Endothelial cell of umbilical vein (primary cell): ENCODE results near the gene POLG. TPM values are rescaled to one million over a fixed set of nuclear protein-coding genes. Genes with fewer than 3 reads are reported as not detected.

Source experiments
- BruUV-seq: library from RNA; stranded (reverse); fragments of 400-500 nt; replicated peaks from 2 replicates; lab custom pipeline; 2021; lab: Mats Ljungman, UMichigan
- CTCF ChIA-PET: fragments of 300-600, 350-600 bp; sonication (Branson Sonifier 250); formaldehyde crosslinking; loops from one replicate; lab custom pipeline; 2021; ENCODE audit warnings: antibody characterized with exemption, inconsistent platforms; lab: Charles Lee
- POLR2A ChIA-PET: fragments of 300-600, 350-600 bp; sonication (Branson Sonifier 250); formaldehyde crosslinking; loops from one replicate; lab custom pipeline; 2021; ENCODE audit warnings: antibody characterized with exemption, inconsistent platforms; lab: Charles Lee
- DNase-seq: peaks from one replicate; pipeline ENCODE4 v3.0.0-alpha.2; 2011; ENCODE audit warnings: low read depth, low spot score
- FAIRE-seq: peaks from 2 replicates; lab custom pipeline; 2011; peaks lifted over from hg19 to GRCh38; lab: Jason Lieb, UNC
- H2AFZ ChIP-seq: 2 replicates; pipeline ENCODE4 v1.6.0; 2012; ENCODE audit warnings: low read depth, low read length, control low read depth, inconsistent platforms
- H3K27ac ChIP-seq: 2 replicates; pipeline ENCODE4 v1.5.1; 2011; ENCODE audit warnings: low read depth, mild to moderate bottlenecking, control low read depth, low read length, moderate library complexity; ENCODE audit not compliant: insufficient read depth
- H3K27me3 ChIP-seq, 2 experiments: 2 replicates each; pipeline versions ENCODE4 v1.6.0 to v1.6.1; 2011; ENCODE audit warnings: low read length in 2 of 2, mixed read lengths in 1 of 2; ENCODE audit not compliant: control insufficient read depth in 2 of 2, insufficient read depth in 2 of 2
- H3K36me3 ChIP-seq, 2 experiments: 2 replicates in 1 of 2; 3 replicates in 1 of 2; pipeline ENCODE4 v1.5.1; 2011; ENCODE audit warnings: low read length in 2 of 2, mild to moderate bottlenecking in 1 of 2, moderate library complexity in 1 of 2; ENCODE audit not compliant: control insufficient read depth in 2 of 2, insufficient read depth in 2 of 2; ENCODE audit errors: extremely low read depth in 1 of 2
- H3K4me1 ChIP-seq: 3 replicates; pipeline ENCODE4 v1.5.1; 2011; ENCODE audit warnings: mild to moderate bottlenecking, low read length; ENCODE audit not compliant: control insufficient read depth, insufficient read depth; ENCODE audit errors: extremely low read depth
- H3K4me2 ChIP-seq: 2 replicates; pipeline ENCODE4 v1.6.1; 2011; ENCODE audit warnings: low read length, control low read depth, mixed read lengths; ENCODE audit not compliant: insufficient read depth
- H3K4me3 ChIP-seq, 3 experiments: fragments of 200-600 bp in 1 of 3; sonication (generic), shearing (Covaris generic) in 1 of 3; replicated peaks in 1 of 3; 2 replicates each; pipeline ENCODE4 v1.5.1; 2011 to 2016; ENCODE audit warnings: control low read depth in 3 of 3, low read length in 3 of 3, mild to moderate bottlenecking in 2 of 3, inconsistent platforms in 1 of 3, low read depth in 1 of 3, moderate library complexity in 1 of 3; ENCODE audit not compliant: insufficient read depth in 1 of 3
- H3K79me2 ChIP-seq: 2 replicates; pipeline ENCODE4 v1.6.0; 2012; ENCODE audit warnings: low read length, inconsistent platforms; ENCODE audit not compliant: control insufficient read depth, insufficient read depth
- H3K9ac ChIP-seq: replicated peaks from 2 replicates; pipeline ENCODE3; 2011; ENCODE audit warnings: low read length, control low read depth; ENCODE audit not compliant: insufficient read depth; ENCODE audit errors: extremely low read depth
- H3K9me1 ChIP-seq: replicated peaks from 3 replicates; pipeline ENCODE4 v1.6.0; 2011; ENCODE audit warnings: mild to moderate bottlenecking, low read length; ENCODE audit not compliant: control insufficient read depth, insufficient read depth; ENCODE audit errors: extremely low read depth
- H3K9me3 ChIP-seq: replicated peaks from 2 replicates; pipeline ENCODE4 v1.5.1; 2012; ENCODE audit warnings: low read length, inconsistent platforms; ENCODE audit not compliant: control insufficient read depth, insufficient read depth
- H4K20me1 ChIP-seq: replicated peaks from 2 replicates; pipeline ENCODE3; 2011; ENCODE audit warnings: mild to moderate bottlenecking, low read length; ENCODE audit not compliant: control insufficient read depth, insufficient read depth; ENCODE audit errors: extremely low read depth
- EZH2 ChIP-seq: IDR thresholded peaks from 2 replicates; pipeline ENCODE4 v1.6.1; 2012; ENCODE audit warnings: borderline replicate concordance, low read depth, mild to moderate bottlenecking, moderate library complexity, low read length, inconsistent platforms; ENCODE audit not compliant: severe bottlenecking
- FOS ChIP-seq: IDR thresholded peaks from 2 replicates; pipeline ENCODE4 v1.6.1; 2011; ENCODE audit warnings: mild to moderate bottlenecking, low read length, moderate library complexity, borderline replicate concordance; ENCODE audit not compliant: insufficient read depth
- GATA2 ChIP-seq: IDR thresholded peaks from 2 replicates; pipeline ENCODE4 v1.7.0; 2011; ENCODE audit warnings: low read depth, mild to moderate bottlenecking, moderate library complexity, mixed read lengths, low read length; ENCODE audit not compliant: insufficient read length, insufficient read depth
- JUN ChIP-seq: IDR thresholded peaks from 2 replicates; pipeline ENCODE4 v1.6.1; 2011; ENCODE audit warnings: borderline replicate concordance, low read depth; ENCODE audit not compliant: insufficient read length, insufficient read depth
- MAX ChIP-seq: IDR thresholded peaks from 2 replicates; pipeline ENCODE4 v1.6.1; 2011; ENCODE audit not compliant: insufficient read depth, insufficient read length
- MYC ChIP-seq: IDR thresholded peaks from one replicate; pipeline ENCODE4 v1.6.1; 2011; ENCODE audit warnings: mild to moderate bottlenecking, low read depth, low read length
- POLR2A ChIP-seq: IDR thresholded peaks from 2 replicates; pipeline ENCODE4 v1.6.1; 2012; ENCODE audit warnings: low read depth, mild to moderate bottlenecking, control low read depth, low read length
- POLR2AphosphoS5 ChIP-seq: IDR thresholded peaks from 2 replicates; pipeline ENCODE4 v1.6.1; 2012; ENCODE audit warnings: low read depth, mild to moderate bottlenecking, control low read depth, low read length, moderate library complexity; ENCODE audit not compliant: insufficient read depth
- dilution Hi-C: fragments of 300-500 bp; cut with MboI; formaldehyde crosslinking; loops from one replicate; pipeline ENCODE4 v1.15.0; 2019; ENCODE audit warnings: low sequenced_read_pairs; ENCODE audit not compliant: extremely low pct_ligation_motif_present
- intact Hi-C: fragments of 100-400 bp; cut with micrococcal nuclease; formaldehyde crosslinking; loops from one replicate; pipeline ENCODE4 v1.10.0; 2022
- polyA plus RNA-seq, 4 experiments: library from polyadenylated mRNA; depleted of rRNA in 3 of 4; stranded (reverse) in 3 of 4; unstranded in 1 of 4; fragments of >200 nt; gene quantifications; 2 replicates each; pipeline versions ENCODE4 v1.2.1 to v1.2.3, GENCODE V29; 2011 to 2012; ENCODE audit warnings: missing spikeins in 1 of 4
- total RNA-seq: library from RNA; stranded (reverse); gene quantifications from 2 replicates; pipeline ENCODE4 v1.2.3, GENCODE V29; 2021
- TF ChIP-seq, protein P1 (sequence below), 2 donors: IDR thresholded peaks; 1 replicate in 1 of 2; 2 replicates in 1 of 2; pipeline ENCODE4 v1.5.1; 2011; ENCODE audit warnings: low read length in 2 of 2, mild to moderate bottlenecking in 2 of 2, moderate library complexity in 2 of 2, control low read depth in 1 of 2, inconsistent platforms in 1 of 2, low read depth in 1 of 2; ENCODE audit not compliant: insufficient read depth in 1 of 2; ENCODE audit errors: extremely low read depth in 1 of 2

Gene POLG
- total and polyA plus RNA-seq, 2 donors (not counting 3 experiments of a cell fraction or from before 2014, with no cell fraction given), result 36.6 to 77.7 TPM

DNA sequence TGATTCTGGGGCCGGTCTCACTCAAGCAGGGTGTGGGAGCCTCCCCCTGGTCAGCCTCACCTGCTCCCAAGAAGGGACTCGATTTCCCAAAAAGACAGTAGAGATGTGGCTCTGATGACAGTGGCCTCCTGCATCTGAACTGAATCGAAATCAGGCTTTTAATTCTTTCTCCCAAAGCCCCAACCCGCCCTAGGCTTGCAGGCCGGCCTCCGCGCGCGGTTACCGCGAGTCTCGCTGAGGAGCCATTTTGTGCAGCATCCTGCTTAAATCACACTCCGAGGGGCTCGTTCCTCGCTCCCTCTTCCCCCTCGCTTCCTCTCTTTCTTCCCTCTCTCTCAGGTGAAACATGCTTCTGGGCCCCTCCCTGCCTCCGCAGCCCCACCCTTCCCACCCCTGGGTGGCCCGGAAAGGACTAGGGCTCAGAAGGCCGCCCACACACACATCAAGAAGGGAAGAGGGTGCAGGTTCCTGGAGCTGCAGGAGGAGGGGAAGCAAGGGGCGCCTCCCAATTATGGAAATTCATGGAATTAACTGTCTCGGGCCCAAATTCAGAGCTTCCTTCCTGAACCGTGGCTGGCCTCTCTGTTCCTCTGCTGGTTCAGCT, 30.9 kb upstream of the POLG start:
- no peak overlapping the region for H2AFZ ChIP-seq
- intact Hi-C loops, result no loop called here
- no peaks in the 10 kb centered on the region for H3K9me1 ChIP-seq
- H3K9me3 ChIP-seq, result no peaks in the 10 kb centered on the region
- DNase-seq, result no peak
- H3K36me3 ChIP-seq, result no peaks in the 10 kb centered on the region
- H3K27ac ChIP-seq, result no peak overlapping the region
- H3K27me3 ChIP-seq, result peaks cover 88 to 98% of the 10 kb centered on the region in 2 experiments
- H3K4me1 ChIP-seq, result no peaks in the 10 kb centered on the region
- H3K79me2 ChIP-seq, result no peaks in the 10 kb centered on the region
- ChIA-PET POLR2A (no interaction called here), CTCF (interaction anchor here (1.1 kb wide), 1 partner anchor 51 kb away, joined by 4 read pairs; no protein-coding TSS in a partner anchor)
- no peak for TF ChIP-seq MAX
- TF ChIP-seq EZH2, result peak; percentile 62
- dilution Hi-C loops, result no loop called here
- no peaks in the 10 kb centered on the region for H4K20me1 ChIP-seq
- no peak for FAIRE-seq
- no peak overlapping the region for H3K4me2 ChIP-seq
- H3K4me3 ChIP-seq, result no peak overlapping the region
- no peak overlapping the region for H3K9ac ChIP-seq
- BruUV-seq, result no TSS peak

DNA sequence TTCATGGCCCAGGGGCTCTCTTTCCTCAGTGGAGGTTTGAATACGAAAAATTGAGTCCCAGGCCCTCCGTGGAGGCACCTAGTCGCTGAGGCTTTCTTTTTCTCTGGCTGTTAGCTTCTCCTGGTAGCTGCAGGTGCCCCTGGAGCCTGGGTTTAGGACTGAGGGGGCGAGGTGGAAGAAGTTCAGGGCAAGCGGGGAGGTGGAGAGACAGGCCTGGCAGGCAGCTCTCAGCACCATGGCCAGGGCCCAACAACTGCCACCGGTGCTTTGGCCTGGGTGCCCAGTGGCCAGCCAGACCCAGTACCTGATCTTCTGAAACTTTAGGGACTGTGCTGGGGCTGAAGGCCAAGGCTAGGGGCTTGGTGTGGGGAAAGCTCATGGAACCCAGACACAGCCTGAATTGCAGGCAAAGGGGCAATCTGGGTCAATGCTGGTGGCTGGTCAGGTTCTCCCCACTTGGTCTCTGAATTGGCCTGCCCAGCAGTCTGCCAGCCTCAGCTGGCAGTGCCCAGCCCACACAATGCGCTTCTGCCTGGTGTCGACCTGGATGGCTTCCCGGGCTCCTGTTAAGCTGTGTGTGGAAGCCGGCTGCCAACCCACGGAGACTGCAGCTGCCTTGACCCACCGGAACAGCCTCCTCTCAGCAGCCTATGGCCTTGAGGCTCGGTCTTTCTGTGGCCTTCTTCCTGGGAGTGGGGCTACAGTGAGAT, 30.3 kb upstream of the POLG start:
- peaks cover 88 to 98% of the 10 kb centered on the region in 2 experiments for H3K27me3 ChIP-seq
- BruUV-seq, result no TSS peak
- H3K9me1 ChIP-seq, result no peaks in the 10 kb centered on the region
- intact Hi-C loops (no loop called here), dilution Hi-C loops (no loop called here)
- H3K4me1 ChIP-seq, result no peaks in the 10 kb centered on the region
- no peak overlapping the region for H3K9ac ChIP-seq
- ChIA-PET CTCF (interaction anchor here (0.6 to 1.0 kb wide), 2 partner anchors 54 to 374 kb away, joined by 3 read pairs; no protein-coding TSS in a partner anchor), POLR2A (no interaction called here)
- H3K4me2 ChIP-seq, result no peak overlapping the region
- no peaks in the 10 kb centered on the region for H3K9me3 ChIP-seq
- FAIRE-seq (no peak), DNase-seq (no peak)
- no peak for TF ChIP-seq MYC
- no peak for TF ChIP-seq POLR2AphosphoS5
- no peak for TF ChIP-seq GATA2
- TF ChIP-seq MAX, result no peak
- no peak for TF ChIP-seq FOS
- TF ChIP-seq POLR2A, result no peak
- TF ChIP-seq EZH2, result no peak
- TF ChIP-seq, protein P1, sequence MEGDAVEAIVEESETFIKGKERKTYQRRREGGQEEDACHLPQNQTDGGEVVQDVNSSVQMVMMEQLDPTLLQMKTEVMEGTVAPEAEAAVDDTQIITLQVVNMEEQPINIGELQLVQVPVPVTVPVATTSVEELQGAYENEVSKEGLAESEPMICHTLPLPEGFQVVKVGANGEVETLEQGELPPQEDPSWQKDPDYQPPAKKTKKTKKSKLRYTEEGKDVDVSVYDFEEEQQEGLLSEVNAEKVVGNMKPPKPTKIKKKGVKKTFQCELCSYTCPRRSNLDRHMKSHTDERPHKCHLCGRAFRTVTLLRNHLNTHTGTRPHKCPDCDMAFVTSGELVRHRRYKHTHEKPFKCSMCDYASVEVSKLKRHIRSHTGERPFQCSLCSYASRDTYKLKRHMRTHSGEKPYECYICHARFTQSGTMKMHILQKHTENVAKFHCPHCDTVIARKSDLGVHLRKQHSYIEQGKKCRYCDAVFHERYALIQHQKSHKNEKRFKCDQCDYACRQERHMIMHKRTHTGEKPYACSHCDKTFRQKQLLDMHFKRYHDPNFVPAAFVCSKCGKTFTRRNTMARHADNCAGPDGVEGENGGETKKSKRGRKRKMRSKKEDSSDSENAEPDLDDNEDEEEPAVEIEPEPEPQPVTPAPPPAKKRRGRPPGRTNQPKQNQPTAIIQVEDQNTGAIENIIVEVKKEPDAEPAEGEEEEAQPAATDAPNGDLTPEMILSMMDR (IDR thresholded peaks at IDR 0.05; ENCODE audit: extremely low read depth in 1 of 2, insufficient read depth in 1 of 2, low read depth in 1 of 2, low read length in 2 of 2), result no peak
- no peak for TF ChIP-seq JUN
- H4K20me1 ChIP-seq, result no peaks in the 10 kb centered on the region
- no peaks in the 10 kb centered on the region for H3K79me2 ChIP-seq
- H3K36me3 ChIP-seq, result no peaks in the 10 kb centered on the region
- H3K4me3 ChIP-seq, result no peak overlapping the region
- no peak overlapping the region for H2AFZ ChIP-seq
- H3K27ac ChIP-seq, result no peak overlapping the region
